Skeletal muscle cell (primary cell): Measurements from ENCODE around the gene ATAD2B.
A peak's percentile ranks its signal among the peaks of the same experiment; 100 is the strongest.

Experiments
- DNase-seq: peaks from one replicate; pipeline ENCODE4 v3.0.0-alpha.2; 2010; ENCODE audit warnings: low read depth
- H3K4me3 ChIP-seq: 2 replicates; pipeline ENCODE4 v1.5.1; 2011; ENCODE audit warnings: low read depth, mild to moderate bottlenecking, control low read depth, low read length, moderate library complexity

The ATAD2B gene

DNA sequence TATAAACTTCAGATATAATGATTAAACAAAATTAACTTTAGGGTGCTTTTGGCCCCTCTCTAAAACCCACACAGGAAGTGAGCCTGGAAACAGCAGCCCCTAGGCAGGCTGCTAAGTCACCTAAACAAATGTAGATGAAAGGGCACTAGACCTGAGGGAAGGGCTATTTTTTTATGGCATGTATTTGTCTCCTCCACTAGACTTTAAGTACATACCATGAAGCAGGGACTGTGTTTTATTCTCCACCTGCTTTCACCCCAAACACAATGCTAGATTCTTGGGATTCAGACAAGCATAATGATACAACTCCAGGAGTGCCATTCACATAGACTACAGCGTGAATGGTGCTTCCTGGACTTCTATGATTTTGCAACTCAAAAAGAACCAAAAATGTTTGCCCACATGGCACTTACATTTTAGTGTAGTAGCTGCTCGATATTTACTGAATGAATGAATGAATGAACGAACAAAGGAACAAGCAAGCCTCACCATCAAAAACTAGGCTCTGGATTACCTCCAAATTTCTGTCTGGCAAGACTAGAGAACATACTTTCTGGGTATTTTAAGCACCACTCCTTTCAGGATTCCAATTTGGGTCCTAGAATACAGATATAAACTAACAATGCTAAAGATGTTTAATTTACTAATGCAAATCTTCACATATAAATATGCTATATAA, 10.1 kb downstream of the ATAD2B start:
- no peak for DNase-seq
- H3K4me3 ChIP-seq = no peak overlapping the region

DNA sequence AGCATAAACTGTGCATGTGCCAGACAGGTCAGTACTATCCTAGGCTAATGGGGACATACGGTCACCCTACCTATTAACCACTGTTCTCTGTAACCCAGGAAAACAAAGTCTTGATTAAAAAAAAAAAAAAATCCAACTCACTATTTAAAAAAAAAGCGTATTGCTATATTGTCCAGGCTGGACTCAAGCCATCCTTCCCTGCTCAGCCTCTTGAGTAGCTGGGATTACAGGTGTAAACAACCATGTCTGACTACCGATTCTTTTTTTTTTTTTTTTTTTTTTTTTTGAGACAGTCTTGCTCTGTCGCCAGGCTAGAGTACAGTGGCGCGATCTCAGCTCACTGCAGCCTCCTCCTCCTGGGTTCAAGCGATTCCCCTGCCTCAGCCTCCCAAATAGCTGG, 11.6 kb downstream of the ATAD2B start:
- no peak overlapping the region for H3K4me3 ChIP-seq
- DNase-seq = no peak

DNA sequence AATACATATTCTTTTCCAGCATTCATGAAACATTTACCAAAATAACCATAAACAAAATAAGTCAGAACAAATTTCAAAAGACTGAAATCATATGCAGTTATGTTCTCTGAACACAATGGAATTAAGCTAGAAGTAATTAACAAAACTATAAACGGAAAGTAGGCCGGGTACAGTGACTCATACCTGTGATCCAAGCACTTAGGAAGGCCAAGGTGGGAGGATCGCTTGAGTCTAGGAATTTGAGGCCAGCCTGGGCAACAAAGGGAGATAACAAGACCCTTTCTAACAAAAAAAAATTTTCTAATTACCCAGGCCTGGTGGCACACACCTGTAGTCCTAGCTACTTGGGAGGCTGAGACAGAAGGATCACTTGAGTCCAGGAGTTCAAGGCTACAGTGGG, 14.9 kb downstream of the ATAD2B start:
- DNase-seq = no peak
- no peak overlapping the region for H3K4me3 ChIP-seq

DNA sequence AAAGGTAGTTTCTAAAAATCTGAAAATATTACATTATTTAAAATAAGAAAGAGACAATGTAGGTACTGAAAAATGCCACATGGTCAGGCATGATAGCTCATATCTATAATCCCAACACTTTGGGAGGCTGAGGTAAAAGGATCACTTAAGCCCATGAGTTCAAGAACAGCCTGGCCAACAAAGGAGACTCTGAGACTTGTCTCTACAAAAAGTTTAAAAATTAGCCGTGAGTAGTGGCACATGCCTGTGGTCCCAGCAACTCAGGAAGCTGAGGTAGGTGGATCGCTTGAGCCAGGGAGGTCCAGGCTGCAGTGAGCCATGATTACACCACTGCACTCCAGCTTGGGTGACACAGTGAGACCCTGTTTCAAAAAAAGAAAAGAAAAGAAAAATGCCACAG, 21.8 kb downstream of the ATAD2B start:
- no peak overlapping the region for H3K4me3 ChIP-seq
- DNase-seq = no peak

DNA sequence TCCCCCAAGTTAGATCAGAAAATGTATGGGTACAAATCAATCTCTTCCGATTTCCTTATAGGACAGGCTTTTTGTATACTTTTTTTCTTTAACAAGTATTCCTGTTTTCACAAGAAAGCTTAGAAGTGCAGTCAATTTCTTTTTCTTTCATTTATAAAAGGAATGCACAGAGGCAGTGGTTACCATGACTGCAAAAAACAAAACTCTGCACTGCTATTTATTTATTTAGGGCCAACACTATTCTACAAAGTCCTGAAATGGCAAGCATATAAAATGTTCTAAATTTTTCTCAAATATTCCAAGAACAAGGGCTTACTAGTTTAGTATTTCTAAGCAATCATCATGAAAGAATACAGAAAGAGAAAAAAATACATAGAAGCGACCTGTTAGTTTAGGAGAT, 22.2 kb downstream of the ATAD2B start:
- H3K4me3 ChIP-seq = no peak overlapping the region
- no peak for DNase-seq

DNA sequence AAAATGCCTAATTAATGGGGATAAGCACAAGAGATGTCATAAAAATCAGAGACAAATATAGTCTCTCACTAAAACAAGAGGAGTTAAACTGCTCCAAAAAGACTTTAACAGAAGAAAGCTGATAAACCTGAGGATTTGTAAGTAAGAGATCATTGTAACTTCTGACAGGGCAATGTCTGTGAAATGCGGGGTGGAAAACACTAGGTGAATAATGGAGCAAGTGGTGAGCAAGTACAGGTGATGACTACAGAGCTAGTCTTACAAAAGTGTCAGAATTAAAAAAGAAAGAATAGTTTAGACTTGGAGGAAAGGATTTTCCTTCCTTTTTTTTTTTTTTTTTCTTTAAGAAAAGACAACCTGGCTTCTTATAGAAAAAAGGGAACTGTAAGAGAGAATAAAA, 22.7 kb downstream of the ATAD2B start:
- no peak overlapping the region for H3K4me3 ChIP-seq
- no peak for DNase-seq

DNA sequence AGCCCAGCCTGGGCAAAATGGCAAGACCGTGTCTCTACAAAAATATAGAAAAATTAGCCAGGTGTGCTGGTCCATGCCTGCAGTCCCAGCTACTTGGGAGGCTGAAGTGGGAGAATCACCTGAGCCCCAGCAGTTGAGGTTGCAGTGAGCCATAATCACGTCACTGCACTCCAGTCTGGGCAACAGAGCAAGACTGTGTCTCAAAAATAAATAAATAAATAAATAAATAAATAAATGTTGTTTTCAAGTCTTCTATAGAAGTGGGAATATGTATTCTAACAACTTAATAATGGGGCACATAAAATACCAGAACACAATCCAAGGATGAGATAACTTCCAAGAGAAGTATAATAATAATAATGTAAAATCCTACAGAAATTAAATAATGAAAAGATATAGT, 23.9 kb downstream of the ATAD2B start:
- no peak for DNase-seq
- no peak overlapping the region for H3K4me3 ChIP-seq

DNA sequence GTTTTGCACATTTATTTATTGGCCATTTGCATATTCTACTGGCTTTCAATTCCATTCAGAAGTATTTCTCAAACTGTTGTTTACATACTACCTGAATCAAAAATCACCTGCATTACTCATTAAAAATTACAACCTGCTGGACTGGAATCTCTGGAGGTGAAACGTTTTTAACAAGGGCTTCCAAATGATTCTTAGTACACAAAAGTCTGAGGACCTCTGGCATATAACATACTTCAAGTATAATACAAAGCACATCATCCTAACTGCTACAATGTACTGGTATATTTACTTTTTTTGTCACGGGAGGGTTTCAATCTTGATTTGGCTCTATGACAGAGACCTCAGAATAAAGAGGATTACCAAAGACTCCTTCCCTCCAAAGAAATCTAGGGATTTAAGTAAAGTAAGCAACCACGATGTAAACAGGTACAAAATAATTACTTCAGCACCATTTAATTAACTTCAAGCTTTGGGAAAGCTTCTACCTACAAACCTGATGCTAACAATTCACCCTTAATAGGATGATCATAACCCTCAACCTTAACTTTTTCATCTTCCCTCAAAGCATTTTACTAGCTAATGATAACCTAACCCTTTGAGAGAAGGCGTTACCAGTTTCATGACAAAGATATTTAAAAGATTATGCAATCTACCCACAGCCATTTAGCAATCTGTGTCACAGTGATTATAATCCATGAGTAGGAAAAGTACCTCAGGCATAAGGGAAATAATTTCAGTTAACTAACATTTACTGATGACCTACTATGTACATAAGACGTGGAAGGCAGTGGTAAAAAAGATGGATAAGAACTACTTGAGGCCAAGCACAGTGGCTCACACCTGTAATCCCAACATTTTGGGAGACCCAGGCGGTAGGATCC, 24.7 kb downstream of the ATAD2B start:
- H3K4me3 ChIP-seq = no peak overlapping the region
- DNase-seq = peak; percentile 22

DNA sequence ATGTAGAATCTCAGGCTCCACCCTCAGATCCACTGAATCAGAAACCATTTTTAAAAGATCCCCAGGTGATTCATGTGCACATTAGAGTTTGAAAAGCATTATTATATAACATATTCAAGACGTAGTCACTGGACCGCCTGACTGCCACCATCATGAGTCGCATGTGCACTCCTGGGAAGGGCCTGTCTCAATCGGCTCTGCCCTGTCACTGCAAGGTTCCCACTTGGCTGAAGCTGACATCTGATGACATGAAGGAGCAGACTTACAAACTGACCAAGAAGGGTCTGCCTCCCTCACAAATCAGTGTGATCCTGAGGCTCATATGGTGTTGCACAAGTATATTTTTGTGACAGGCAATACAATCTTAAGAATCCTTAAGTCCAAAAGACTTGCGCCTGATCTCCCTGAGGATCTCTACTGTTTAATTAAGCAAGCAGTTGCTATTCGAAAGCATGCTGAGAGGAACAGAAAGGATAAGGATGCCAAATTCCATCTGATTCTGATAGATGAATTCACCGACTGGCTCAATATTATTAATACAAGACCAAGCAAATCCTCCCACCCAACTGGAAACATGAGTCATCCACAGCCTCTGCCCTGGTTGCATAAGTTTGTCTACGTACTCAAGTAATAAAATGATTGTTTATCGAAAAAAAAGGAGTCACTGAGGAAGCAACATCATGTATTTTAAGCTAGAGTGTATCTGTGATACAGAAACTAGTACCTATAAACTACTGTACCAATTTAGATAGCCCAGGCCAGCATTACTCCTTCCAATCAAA, 26.2 kb downstream of the ATAD2B start:
- H3K4me3 ChIP-seq = no peak overlapping the region
- DNase-seq = peak; percentile 82

DNA sequence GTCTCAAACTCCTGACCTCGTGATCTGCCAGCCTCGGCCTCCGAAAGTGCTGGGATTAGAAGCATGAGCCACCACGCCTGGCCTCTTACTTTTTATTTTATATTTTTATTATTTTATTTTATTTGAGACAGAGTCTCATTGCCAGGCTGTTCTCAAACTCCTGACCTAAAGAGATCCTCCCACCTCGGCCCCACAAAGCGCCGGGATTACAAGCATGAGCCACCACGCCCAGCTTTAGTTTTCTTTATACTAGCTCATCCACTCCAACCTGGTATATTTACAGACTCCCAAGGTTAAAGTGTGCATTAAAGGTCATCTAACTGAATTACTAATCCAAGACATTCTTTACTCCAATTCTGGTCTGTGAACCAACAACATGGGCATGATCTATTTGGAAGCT, 26.8 kb downstream of the ATAD2B start:
- H3K4me3 ChIP-seq = no peak overlapping the region
- DNase-seq = no peak

DNA sequence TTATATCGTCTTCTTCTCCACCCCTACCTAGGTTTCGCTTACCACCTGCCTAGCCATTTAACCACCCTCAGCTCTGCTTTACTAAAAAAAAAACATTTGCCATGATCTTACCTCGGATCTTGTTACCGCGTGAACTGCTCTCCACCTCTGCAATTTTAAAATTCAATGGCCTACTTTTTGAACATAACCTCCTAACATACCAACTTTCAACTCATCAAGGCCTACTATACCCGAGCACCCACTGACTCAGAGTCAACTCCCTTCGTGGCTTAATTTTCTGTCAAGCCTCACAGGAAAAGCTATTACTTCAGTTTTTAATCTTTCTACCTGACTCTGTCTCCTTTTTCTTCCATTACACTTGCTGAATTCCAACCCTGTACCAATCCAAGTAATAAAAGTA, 55.7 kb downstream of the ATAD2B start:
- DNase-seq = no peak
- H3K4me3 ChIP-seq = no peak overlapping the region

DNA sequence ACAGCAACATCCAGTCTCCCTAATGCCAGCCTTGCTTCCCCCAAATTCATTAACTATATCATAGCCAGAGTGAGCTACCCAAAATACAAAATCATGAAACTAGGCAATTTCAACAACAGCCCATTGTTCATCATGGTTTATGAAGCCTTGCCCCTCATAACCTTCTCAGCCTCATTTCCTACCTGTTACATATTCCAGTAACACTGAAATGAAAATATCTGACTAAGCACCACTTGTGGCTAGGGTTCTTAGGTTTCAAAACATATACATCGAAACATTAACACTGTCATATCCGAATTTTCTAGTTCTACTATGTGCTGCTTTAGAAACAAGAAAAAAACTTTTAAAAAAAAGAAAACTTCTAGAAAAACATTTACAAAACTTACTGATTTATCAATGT, 59.5 kb downstream of the ATAD2B start:
- H3K4me3 ChIP-seq = no peak overlapping the region
- no peak for DNase-seq

DNA sequence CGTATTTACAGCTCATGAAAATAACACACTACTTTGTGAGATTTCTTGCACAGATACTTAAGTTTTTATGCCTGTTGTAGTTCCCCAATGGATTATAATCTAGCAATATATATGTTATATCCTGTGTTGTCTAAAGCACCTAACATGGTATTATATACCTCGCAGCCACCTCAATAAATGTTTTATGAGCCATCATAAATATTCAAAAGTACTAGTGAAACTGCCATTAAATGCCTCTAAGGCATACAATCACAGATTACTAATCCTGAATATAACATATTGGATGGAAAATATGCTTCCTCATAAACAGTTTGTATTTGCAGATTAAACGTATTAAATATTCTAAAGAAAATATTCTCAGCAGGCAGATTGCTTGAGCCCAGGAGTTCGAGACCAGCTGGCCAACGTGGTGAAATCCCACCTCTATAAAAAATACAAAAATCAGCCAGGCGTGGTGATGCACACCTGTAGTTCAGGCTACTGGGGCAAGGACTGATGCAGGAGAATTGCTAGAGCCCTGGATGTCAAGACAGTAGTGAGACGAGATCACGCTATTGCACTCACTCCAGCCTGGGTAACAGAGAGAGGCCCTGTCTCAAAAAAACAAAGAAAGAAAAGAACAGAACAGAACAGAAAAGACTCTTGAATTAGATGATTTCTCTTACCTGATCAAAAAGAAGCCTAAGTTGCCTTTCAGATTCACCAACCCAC, 64.1 kb downstream of the ATAD2B start:
- H3K4me3 ChIP-seq = no peak overlapping the region
- DNase-seq = no peak

DNA sequence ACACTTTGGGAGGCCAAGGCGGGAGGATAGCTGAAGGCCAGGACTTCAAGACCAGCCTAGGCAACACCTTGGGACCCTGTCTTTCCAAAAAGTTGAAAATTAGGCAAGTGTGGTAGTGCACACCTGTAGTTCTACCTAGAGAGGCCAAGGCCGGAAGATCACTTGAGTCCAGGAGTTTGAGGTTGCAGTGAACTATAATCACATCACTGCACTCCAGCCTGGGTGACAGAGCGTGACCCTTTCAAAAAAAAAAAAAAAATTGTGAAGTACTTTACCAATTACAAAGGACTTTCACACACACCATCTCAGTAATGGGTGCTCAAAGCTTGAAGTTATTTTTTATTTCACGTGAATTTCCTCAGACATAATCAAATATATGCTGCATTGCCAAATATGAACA, 65.0 kb downstream of the ATAD2B start:
- no peak for DNase-seq
- H3K4me3 ChIP-seq = no peak overlapping the region

DNA sequence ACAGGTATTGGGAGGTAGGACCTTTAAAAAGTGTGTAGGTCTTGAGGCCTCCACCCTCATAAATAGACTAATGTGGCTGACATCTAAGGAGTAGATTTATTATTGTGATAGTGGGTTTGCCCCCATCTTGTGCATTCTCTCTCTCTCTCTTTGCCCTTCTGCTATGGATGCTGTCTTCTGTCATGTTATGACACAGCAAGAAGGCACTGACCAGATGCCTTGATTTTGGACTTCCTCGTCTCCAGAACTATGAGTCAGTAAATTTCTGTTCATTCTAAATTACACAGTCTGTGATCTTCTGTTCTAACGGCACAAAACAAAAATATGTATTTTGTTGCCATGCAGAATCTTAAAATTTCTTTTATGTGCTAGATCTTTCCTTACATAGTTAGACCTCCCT, 66.9 kb downstream of the ATAD2B start:
- no peak overlapping the region for H3K4me3 ChIP-seq

DNA sequence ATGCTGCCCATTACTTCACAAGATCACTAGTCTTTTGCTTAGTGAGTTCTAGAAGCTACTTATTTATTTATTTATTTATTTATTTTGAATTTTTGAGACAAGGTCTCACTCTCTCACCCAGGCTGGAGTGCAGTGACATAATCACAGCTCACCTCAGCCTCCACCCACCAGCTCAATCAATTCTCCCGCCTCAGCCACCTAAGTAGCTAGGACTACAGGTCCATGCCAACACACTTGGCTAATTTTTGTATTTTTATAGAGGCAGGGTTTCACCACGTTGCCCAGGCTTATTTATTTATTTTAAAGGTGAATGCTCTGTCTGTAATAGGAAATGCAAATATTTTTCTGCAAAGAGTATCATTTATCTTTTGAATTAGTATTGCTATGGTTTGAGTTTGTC, 67.7 kb downstream of the ATAD2B start:
- DNase-seq = no peak
- no peak overlapping the region for H3K4me3 ChIP-seq

More for the DNA sequence above, 66.9 kb downstream of the ATAD2B start:
- DNase-seq = no peak

DNA sequence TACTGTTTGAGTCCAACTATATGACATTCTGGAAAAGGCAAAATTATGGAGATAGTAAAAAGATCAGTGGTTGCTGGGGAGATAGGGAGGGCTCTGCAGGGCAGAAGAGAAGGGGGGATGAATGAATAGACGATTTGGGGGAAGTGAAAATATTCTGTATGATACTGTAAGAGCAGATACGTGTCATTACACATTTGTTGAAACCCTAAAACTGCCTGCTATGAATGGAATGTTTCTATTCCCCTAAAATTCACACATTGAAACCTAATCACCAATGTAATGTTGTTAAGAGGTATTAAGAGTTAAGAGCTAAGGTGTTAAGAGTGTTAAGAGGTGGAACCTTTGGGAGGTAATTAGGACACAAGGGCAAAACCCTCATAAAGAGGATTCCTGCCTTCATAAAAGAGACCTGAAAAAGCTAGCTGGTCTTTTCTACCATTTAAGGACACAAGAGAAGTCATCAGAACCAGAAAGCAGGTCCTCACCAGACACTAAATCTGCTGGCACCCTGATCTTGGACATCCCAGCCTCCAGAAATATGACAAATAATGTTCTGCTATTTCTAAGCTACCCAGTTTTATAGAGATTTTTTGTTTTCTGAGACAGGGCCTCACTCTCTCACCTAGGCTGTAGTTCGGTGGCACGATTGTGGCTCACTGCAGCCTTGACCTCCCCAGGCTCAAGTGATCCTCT, 76.2 kb downstream of the ATAD2B start:
- H3K4me3 ChIP-seq = no peak overlapping the region
- DNase-seq = no peak

DNA sequence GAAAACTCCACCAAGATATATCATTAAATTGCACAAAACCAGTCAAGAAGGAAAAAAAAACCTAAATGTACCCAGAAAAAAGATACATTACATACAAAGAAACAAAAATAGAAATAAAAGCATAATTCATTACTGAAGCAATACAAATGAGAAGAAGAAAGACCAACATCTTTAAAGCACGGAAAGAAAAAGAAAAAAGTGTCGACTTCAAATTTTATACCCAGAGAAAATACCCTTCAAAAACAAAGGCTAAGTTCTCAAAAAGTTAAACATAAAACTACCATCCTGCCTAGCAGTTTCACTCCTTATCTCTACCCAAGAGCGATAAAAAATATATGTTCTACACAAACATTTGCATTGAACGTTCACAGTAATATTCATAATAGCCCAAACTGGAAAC, 82.0 kb downstream of the ATAD2B start:
- DNase-seq = no peak
- H3K4me3 ChIP-seq = no peak overlapping the region
